Stomach (tissue), 4 donors: ENCODE measurements around the gene SORCS2.

Experiments
- POLR2A ChIP-seq, 4 donors: fragments of 450-650 bp; IDR thresholded peaks; one replicate each; pipeline ENCODE4 v1.6.1; 2016; ENCODE audit warnings: antibody characterized with exemption in 4 of 4, control low read depth in 2 of 4, mild to moderate bottlenecking in 1 of 4, moderate library complexity in 1 of 4
- POLR2AphosphoS5 ChIP-seq, 3 donors: sonication (generic); formaldehyde crosslinking; IDR thresholded peaks; one replicate each; pipeline ENCODE4 v1.6.1; 2016; ENCODE audit warnings: antibody characterized with exemption in 3 of 3
- TF ChIP-seq, protein P1 (sequence below), 7 experiments: fragments of 450-650 bp in 4 of 7; fragments of 200-600 bp in 3 of 7; sonication (generic) in 3 of 7; IDR thresholded peaks; one replicate each; pipeline ENCODE4 v1.5.1; 2016 to 2019; ENCODE audit warnings: antibody characterized with exemption in 7 of 7, control low read depth in 2 of 7, mild to moderate bottlenecking in 1 of 7

DNA sequence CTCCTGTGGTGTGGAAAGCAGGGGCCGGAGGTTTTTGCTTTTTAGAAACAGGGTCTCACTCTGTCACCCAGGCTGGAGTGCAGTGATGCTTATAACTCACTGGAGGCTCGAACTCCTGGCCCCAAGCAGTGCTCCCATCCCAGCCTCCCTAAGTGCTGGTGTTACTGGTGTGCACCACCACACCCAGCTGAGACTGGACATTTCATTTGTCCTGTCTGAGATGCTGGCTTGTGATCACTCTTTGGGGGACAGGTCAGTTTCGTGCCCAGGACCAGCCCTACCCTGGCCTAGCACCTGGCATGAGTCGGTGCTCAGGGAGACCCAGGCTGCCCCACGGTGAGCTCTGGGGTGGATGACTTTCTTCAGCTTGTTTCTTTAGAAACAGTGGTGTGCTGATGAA lies 231.1 kb downstream of the SORCS2 start:
- TF ChIP-seq, protein P1, sequence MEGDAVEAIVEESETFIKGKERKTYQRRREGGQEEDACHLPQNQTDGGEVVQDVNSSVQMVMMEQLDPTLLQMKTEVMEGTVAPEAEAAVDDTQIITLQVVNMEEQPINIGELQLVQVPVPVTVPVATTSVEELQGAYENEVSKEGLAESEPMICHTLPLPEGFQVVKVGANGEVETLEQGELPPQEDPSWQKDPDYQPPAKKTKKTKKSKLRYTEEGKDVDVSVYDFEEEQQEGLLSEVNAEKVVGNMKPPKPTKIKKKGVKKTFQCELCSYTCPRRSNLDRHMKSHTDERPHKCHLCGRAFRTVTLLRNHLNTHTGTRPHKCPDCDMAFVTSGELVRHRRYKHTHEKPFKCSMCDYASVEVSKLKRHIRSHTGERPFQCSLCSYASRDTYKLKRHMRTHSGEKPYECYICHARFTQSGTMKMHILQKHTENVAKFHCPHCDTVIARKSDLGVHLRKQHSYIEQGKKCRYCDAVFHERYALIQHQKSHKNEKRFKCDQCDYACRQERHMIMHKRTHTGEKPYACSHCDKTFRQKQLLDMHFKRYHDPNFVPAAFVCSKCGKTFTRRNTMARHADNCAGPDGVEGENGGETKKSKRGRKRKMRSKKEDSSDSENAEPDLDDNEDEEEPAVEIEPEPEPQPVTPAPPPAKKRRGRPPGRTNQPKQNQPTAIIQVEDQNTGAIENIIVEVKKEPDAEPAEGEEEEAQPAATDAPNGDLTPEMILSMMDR (IDR thresholded peaks at IDR 0.05), result no peak
- TF ChIP-seq POLR2AphosphoS5 (IDR thresholded peaks at IDR 0.05) (no peak), POLR2A (IDR thresholded peaks at IDR 0.05) (no peak)
